Measurements from ENCODE around the gene MYL12B.

- TF ChIP-seq CTCF (IDR thresholded peaks at IDR 0.05; ENCODE audit: low read length): no peak
- TF ChIP-seq EZH2 (optimal IDR thresholded peaks at IDR 0.05; ENCODE audit: low read depth, low read length): no peak
Observed at GRCh38 chr18:3247240-3248061, 14.5 kb upstream of the MYL12B start, which contains the start of gene MYL12A.

Measured in MM.1S (cell line).